HG02642 (cell line): ENCODE results near the gene EIPR1.

ENCODE experiments used
- ATAC-seq: cut with Tn5 transposase; IDR thresholded peaks from one replicate; pipeline ENCODE4 v1.9.1; 2021; ENCODE audit warnings: mild to moderate bottlenecking; ENCODE audit not compliant: unreplicated experiment, poor library complexity

EIPR1 gene

DNA sequence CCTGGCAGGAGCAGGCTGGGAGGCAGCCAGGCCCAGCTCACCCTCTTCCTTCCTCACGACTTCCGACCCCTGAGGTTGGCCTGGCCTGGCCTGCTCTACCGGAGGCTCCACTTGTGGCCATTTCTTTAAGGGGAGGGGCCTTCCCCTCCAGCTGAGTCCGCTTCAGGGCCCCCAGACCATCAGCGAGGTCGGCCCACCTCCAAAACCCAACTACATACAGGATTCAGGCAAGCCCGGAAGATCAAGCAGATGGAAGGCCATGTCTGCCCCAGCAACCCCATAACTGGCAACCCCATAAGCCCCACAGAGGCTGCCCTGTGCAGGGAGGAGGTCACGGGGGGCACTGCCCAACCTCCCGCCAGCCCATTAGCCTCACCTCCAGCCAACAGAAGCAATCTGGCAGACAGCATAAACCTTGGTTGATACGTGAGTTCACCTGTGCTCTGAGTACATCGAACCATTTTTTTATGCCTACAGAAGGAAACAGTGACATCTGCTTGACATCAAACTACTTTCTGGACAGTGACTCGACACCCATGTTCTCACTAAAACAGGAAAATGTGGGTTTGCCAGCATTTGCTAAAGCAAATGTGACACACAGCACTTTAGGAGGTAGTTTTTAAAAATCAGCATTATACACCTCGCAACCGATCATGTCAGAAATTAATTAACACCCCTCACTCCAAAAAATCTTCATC is 98.9 kb downstream of the EIPR1 start:
- ATAC-seq: no peak

DNA sequence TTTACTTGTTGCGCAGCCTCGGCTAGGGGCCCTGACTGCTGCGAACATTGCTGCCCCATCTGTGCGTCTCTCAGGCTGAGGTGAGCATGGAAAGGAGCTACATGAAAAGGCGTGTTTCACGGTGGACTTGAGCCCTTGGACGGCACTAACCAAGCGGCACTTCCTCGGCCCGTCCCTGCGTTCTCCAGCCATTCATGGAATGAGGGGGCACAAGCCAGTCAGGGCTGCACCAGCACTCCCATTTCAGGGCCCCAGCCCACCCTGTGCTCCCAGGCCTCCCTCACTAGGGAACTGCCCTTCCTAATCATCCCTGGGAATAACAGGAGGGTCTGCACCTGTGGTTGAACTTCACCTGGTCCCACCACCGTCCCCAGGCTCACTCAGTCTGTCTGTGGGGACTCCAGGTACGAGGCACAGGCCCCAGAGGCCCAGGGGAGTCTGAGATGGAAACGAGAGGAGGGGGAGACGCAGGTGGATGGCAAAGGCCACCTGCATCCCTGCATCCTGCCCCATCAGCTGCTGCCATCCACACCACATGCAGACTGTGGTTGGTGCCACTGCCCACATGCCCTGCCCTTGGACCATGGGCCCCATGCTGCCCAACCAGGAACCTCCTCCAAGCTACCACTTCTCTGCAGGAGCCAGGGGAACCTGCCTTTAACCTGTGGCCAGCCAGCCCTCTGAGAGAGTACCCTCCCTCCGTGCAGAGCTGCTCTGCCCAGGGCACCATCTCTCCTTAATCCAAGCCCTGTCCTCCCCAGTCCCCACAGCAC is 99.7 kb downstream of the EIPR1 start:
- ATAC-seq: no peak

DNA sequence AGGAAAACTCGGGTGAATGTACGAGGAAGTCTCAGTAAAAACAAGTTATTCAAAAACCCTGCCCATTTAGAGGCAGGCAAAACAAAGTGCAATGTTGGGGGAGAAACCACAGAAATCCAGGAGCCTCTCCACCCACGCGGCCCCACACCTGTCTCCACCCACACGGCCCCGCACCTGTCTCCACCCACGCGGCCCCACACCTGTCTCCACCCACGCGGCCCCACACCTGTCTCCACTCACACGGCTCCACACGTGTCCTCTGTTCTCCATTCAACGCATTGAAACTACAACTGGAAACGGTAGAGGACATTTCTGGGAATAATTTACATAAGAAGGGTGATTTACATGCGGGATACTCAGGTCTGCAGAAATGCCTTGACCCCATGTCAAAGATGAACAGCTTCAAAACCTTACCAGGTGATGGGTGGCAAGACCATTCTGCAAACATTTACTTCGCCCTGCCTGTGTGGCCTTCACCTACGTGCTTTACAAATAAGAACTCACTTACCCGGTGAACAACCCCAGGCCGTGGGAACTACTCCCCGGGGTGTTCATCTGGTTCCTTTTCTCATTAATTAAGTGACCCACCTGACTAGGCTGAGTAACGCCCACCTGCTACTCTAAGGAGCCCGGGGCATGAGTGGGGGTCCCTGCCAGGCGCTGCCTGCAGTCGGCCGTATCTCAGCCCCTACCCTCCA is 100.4 kb downstream of the EIPR1 start:
- no peak for ATAC-seq

- ATAC-seq: no peak
These were observed 104.9 kb downstream of the EIPR1 start for GRCh38 chr2:3272761-3273160.

- no peak for ATAC-seq
These were observed 107.5 kb downstream of the EIPR1 start for GRCh38 chr2:3270095-3270478.

- ATAC-seq: no peak
These were observed 108.1 kb downstream of the EIPR1 start for GRCh38 chr2:3269425-3270094.

- ATAC-seq: no peak
These were observed 109.0 kb downstream of the EIPR1 start for GRCh38 chr2:3268705-3269029.

GRCh38 chr2:3267869-3268704 is 109.5 kb downstream of the EIPR1 start:
- no peak for ATAC-seq

- no peak for ATAC-seq
These were observed 110.4 kb downstream of the EIPR1 start for GRCh38 chr2:3266925-3267867.

- no peak for ATAC-seq
These were observed 111.4 kb downstream of the EIPR1 start for GRCh38 chr2:3265981-3266924.

- no peak for ATAC-seq
These were observed 112.1 kb downstream of the EIPR1 start for GRCh38 chr2:3265471-3265870.

GRCh38 chr2:3264010-3264744 is 113.4 kb downstream of the EIPR1 start:
- ATAC-seq: no peak

DNA sequence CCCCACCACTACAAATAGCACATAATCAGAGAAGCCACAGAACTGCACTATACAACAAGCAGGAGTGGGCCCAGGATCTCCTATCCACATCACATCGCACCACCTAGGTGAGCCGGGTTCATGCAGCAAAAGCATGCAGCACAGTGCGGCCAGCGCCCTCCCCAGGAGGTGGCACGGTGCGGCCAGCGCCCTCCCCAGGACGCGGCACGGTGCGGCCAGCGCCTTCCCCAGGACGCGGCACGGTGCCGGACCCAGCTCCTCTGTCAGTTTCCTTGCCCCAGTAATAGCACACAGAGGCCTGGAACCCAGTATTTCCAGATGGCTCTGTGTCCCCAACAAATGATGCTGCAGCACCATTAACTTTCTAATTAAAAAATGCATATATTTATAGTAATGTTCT is 114.1 kb downstream of the EIPR1 start:
- ATAC-seq: no peak

GRCh38 chr2:3262437-3263388 is 114.9 kb downstream of the EIPR1 start:
- ATAC-seq: no peak

DNA sequence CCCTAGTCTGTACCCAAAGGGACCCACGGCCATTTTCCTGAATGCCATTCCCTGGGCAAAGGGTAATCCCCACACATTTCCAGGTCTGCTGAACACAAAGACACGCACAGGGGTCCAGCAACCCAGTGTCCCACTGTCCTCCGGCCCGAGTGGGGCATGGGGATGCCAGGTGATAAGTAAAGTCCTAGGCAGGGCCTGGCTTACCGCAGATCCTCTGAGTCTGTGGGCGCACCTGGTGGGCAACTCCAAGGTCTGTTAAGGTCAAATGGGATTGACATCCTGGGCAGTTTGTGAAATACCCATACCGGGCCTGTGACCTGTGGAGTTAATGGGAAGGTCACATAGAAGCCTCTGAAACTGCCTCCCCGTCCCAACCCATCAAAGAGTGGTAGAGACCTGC is 116.1 kb downstream of the EIPR1 start:
- ATAC-seq: no peak

GRCh38 chr2:3260959-3261358 is 116.7 kb downstream of the EIPR1 start:
- no peak for ATAC-seq
